Activated T-cell treated with anti-CD3 and anti-CD28 coated beads for 1 hour (primary cell): ENCODE measurements around the gene SLF2.

ENCODE experiments used
- DNase-seq: peaks from one replicate; pipeline ENCODE4 v3.0.0-alpha.2; 2020; ENCODE audit warnings: low read depth

The SLF2 gene

DNA sequence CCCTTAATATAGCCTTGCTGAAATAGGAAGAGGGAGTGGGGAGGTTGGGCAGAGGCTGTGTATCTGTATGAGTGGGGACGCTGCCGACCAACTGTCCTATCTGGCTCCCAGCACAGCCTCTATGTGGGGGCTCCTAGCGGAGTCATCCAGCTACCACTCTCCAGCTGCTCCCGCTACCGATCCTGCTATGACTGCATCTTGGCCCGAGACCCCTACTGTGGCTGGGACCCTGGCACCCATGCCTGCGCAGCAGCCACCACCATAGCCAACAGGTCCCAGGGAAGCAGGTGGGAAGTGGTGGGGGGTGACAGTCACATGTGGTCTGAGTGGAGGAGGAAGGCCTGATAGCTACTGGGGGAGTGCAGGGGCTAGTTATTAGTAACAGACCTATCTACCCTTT, 67.9 kb downstream of the SLF2 start:
- no peak for DNase-seq

DNA sequence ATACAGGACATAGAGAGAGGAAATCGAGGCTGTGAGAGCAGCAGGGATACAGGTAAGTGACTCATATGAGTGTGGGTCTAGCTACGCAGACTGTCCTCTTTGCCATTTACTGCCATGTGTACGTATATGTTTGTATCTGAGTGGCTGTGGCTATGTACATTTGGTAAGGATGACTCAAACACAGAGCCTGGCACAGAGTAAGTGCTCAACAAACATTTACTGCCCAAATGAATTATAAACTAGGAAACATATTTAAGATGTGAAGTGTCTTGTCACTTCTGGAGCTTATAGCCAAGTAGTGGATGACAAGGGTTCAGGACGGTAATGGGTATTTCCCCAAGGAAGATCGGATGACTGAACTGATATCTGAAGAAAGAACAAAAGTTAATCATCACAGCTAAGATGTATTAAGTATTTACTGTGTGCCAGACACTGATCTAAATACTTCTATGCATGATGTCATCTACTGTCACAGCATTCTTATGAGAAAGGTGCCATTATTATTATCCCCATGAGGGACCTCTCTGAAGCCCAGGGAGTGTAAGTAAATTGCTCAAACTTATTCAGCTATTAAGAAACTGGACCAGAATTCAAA, 68.5 kb downstream of the SLF2 start:
- DNase-seq, result no peak

GRCh38 chr10:100982916-100983830, 70.4 kb downstream of the SLF2 start:
- DNase-seq, result no peak

DNA sequence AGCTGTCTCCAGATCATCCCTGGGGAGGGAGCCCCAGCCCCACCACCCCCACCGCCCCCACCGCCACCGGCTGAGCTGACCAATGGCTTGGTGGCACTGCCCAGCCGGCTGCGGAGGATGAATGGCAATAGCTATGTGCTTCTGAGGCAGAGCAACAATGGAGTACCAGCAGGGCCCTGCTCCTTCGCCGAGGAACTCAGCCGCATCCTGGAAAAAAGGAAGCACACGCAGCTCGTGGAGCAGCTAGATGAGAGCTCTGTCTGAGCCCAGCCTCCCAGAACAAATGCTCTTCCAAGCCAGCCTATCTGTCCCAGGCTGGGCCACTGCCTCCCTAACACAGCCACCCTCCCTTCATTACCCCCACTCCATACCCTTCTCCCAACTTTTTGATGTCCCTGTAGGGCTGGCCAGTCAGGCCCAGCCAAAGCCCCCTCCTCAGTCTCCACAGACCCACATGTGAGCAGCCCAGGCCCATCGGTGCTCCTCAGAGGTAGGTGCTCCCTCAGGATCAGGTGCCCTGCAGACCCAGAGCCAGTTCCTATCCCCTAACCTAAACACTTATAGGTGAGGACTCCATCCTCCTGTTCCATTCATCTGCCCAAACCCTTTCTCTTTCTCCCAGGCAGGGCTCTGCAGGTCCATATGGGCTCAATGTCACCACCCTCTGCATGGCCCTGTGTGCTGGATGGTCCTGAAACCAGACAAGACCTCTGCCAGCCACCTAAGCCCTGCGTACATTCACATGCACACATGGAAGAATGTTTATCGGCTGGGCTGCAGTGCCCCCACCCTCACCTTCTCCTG, 71.3 kb downstream of the SLF2 start:
- no peak for DNase-seq

DNA sequence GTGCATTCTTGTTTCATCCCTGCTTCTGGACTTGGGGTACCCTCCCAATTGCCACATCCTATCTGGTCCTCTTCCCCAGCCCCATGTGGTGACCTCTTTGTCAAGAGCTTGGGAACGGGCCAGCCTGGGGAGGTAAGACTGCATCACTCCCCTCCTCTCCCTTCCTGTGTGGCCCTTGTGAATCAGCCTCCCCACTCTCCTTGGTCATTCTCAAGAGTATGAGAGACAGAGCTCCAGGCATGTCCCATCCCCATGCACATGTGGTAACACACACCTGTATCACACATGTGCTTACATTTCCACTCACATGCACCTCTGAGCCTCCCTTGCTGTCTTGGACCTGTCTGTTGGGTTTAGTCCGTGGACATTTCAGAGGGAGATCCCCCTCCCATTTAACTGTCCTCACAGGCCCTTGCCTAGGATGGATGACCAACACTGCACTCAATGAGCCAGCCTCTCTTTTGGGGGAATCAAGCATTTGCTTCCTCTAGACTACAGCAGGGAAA, 72.0 kb downstream of the SLF2 start:
- DNase-seq, result no peak

- no peak for DNase-seq
Observed at GRCh38 chr10:100985336-100985735, 72.6 kb downstream of the SLF2 start.

GRCh38 chr10:100986623-100986951, 73.8 kb downstream of the SLF2 start:
- DNase-seq, result no peak

- DNase-seq, result peak; percentile 78
Observed at GRCh38 chr10:100986952-100987684, 74.4 kb downstream of the SLF2 start, which contains the start of the genes MRPL43 and TWNK. MRPL43 (minus strand) TSS chr10:100987497; CDS start chr10:100987443, 54 bp downstream. TWNK (plus strand) TSS chr10:100987543; CDS start chr10:100988211, 668 bp downstream.

GRCh38 chr10:100987685-100988049, 74.9 kb downstream of the SLF2 start:
- DNase-seq, result no peak

DNA sequence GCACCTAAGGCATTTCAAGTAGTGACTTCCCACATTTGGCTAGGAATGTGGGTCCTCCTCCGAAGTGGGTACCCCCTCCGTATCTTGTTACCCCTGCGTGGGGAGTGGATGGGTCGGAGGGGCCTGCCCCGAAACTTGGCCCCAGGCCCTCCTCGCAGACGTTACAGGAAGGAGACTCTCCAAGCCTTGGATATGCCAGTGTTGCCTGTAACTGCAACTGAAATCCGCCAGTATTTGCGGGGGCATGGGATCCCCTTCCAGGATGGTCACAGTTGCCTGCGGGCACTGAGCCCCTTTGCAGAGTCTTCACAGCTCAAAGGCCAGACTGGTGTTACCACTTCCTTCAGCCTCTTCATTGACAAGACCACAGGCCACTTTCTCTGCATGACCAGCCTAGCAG, 75.4 kb downstream of the SLF2 start:
- DNase-seq, result no peak

DNA sequence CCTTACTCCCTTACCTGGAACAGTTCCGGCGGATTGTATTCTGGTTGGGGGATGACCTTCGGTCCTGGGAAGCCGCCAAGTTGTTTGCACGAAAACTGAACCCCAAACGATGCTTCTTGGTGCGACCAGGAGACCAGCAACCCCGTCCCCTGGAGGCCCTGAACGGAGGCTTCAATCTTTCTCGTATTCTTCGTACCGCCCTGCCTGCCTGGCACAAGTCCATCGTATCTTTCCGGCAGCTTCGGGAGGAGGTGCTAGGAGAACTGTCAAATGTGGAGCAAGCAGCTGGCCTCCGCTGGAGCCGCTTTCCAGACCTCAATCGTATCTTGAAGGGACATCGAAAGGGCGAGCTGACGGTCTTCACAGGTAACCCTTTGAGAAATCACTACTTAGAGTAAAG, 76.3 kb downstream of the SLF2 start:
- DNase-seq, result no peak

DNA sequence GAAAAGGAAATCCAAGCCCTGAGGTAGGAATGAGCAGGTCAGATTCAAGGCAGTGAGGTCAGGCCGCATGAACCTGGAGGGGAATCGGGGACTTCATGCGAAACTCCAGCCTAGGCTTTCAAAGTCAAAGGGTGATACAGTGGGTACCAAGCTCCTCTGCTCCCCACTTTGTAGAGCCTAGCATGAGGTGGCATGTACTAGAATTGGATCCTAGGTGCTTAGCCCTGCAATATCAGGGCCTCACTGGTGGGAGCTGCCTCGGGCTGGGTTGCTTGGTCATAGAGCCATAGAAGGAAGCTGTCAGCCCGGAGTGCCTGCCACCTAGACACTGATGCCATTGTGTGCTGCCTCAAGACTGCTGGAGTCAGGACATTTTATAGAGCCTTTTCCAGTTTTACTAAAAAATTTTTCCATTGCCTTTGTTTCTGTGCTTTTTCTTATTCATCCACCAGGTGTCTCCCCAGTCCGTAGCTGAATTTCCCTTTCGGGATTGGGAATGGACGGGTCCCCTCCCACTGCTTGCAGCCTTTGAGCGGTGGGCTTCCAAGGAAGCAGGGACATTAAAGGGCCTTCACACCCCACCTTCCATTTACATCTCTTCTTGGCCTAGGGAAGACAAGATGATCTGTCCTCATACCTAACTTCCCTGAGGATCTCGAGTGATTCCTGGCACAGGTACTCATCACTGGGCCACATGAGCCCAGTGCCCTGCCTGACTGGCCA, 81.4 kb downstream of the SLF2 start:
- DNase-seq, result no peak

DNA sequence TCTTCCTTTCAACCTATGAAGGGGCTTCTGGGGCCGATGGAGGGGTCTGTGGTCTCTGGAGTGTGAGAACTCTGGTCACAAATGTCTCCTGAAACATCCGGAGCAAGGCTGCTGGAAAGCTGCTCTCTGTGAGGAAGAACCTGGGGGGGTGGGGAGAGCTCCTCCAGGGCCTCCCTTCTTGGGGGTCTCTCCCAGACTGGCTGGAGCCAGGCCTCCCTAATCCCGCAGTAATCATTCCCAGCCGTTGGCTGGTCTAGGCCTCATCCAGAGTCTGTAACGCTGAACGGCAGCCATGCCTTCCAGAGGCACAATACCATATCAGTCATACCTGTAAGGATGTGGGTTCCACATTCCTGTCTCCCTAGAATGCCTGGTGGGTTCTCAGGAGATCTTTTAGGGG, 82.4 kb downstream of the SLF2 start:
- DNase-seq, result no peak

DNA sequence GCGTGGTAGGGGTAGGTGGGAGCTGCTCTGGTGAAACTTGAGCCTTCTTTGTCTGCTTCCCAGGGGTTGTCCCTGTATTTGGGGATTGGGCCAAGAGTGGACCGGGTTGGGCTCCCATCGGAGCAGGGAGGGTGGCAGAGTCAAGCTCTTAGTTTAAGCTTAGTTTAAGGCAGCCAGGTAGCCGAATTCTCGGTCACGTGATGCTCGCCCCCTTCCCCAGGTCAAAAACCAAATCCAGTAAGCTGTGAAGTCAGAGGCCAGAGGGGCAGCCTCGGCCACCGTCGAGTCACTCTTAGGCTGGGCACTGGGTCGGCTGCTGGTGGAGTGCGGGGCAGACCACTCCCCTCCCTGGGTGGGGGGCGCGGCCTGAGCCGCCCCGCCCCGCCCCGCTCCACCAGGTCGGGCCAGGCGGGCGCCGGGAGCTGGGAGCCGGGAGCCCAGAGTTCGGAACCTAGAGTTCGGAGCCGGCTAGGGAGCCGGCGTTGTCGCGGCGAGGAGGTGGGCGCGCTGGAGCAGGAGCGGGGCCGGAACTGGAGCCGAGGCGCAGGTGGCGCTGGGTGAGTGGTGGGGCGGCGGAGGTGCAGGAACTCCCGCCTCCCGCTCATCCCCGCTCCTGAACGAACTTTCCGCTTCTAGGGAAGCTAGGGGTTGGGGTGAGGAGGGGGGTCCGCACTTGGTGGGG, 84.1 kb downstream of the SLF2 start:
- DNase-seq, result no peak

DNA sequence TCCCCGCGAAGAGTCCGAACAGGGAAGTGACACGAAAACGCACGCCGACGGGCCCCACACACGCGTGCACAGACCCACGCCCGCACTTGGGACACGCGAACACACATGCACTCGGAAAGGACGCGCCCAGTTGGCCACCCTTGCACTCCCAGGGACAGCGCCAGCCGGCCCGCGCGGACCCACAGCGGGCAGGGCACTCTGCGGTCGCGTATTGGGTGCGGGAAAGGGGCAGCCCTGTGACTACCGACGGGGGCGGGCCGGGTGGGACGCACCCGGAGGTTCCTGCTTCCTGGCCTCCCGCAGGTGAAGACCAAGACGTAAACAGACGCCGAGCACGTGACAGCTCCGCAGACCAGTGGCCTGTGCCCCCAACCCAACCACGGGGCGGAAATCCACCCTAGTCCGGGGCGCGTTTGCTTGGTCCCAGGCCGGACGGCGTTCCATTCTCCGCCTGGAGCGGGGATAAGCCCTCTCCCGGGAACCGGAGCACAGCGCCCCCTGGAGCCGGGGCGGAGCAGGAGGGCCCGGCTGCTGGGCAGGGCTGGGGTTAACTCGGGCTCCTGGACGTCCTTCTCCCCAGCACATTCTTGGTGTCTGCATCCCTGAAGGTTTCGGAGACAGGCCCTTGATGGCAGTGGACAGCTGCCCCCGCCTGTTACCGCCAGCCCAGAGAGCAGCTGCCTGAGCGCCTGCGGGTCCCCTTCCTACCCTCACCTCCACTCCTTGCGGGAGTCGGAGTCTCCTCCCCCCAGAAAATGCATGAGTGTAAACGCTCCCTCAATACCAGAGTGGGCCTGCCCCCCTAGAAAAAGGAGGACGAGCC, 84.8 kb downstream of the SLF2 start:
- DNase-seq, result peak; percentile 65

- peak; percentile 64 for DNase-seq
Observed at GRCh38 chr10:100998183-100998990, 85.6 kb downstream of the SLF2 start.

- peak; percentile 72 for DNase-seq
Observed at GRCh38 chr10:100998991-100999741, 86.4 kb downstream of the SLF2 start.

- DNase-seq, result no peak
Observed at GRCh38 chr10:100999742-101000126, 87.0 kb downstream of the SLF2 start, which contains the start of gene LZTS2. LZTS2 (plus strand) TSS chr10:100999808; CDS start chr10:101002539, 2,731 bp downstream.
